Stimulated activated CD4-positive, alpha-beta T cell treated with anti-CD3 and anti-CD28 coated beads, Interleukin-4, amount 100 ng/mL, for 1 hour (primary cell): Measurements from ENCODE around the gene SUGCT.
"Not testable (repeated sequence)": the region's sequence is repeated elsewhere in the genome, so short reads cannot be mapped to it uniquely, and the experiment has no call there.

Source experiments
- DNase-seq: peaks from one replicate; pipeline ENCODE4 v3.0.0-alpha.2; 2020

Gene SUGCT

DNA sequence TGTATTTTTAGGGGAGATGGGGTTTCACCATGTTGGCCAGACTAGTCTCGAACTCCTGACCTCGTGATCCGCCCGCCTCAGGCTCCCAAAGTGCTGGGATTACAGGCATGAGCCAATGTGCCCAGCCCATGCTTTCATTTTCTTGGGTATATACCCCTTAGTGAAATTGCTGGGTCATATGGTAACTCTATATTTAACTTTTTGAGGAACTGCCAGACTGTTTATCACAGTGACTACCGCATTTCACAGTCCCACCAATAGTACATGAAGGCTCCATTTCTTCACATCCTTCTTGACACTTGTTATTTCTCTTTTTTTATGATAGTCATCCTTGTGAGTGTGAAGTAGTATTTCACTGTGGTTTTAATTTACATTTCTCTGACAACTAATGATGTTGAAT lies 134.0 kb downstream of the SUGCT start:
- not testable (repeated sequence) for DNase-seq

DNA sequence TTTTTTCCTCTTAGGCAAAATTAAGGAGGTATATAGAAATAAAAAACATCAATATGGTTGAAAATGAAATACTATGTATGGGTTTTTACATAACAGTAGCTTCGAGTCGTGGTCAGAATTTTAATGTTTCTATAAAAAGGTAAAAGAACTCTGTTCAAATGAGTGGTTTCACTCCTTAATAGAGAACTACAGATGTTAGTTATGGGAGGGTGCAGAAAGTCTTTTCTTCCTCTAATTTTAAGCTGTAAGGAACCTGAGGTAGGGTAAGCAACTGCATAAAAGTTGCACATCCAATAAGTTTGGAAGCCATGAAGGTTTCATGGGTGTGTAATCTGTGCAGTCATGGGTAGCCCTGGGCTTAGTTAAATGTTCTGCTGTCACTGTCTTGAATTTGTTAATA lies 141.3 kb downstream of the SUGCT start:
- no peak for DNase-seq

DNA sequence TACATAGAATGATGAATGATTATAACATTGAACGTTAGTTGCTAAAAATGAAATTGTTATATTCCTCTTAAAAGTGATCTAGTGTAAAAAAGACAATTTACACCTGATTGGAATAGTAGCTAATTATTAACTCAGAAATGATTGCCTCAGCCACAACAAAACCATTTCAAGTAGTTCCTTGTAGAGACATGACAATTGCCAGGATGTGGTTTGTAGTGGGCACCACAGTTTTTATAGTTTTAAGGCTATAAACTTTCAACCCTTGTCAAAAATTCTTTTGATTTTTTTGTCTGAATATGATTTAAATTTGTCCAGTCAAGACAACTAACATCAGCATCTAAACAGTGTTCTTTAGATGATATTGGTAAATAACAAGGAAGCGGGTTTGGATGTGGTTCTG lies 145.2 kb downstream of the SUGCT start:
- DNase-seq = no peak

DNA sequence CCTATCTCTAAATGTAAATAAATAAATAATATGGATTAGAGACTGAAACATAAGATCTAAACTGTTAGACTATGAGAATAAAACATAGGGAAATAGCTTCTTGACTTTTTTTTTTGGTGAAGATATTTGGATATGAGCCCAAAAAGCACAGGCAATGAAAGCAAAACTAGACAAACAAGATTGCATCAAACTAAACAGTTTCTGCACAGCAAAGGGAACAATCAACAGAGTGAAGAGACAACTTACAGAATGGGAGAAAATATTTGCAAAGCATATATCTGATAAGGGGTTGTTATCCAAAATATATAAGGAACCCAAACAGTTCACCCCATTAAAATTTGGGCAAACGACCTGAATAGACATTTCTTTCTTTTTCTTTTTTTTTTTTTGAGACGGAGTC lies 148.1 kb downstream of the SUGCT start:
- no peak for DNase-seq

DNA sequence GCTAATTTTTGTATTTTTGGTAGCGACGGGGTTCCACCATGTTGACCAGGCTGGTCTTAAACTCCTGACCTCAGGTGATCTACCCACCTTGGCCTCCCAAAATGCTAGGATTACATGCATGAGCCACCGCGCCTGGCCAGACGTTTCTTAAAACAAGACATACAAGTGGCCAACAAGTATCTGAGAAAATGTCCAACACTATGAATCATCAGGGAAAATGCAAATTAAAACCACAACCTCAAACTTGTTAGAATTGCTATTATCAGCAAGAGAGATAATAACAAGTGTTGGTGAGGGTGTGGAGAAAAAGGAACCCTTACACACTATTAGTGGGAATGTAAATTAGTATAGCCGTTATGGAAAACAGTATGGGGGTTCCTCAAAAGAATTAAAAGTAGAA lies 148.6 kb downstream of the SUGCT start:
- DNase-seq = no peak

DNA sequence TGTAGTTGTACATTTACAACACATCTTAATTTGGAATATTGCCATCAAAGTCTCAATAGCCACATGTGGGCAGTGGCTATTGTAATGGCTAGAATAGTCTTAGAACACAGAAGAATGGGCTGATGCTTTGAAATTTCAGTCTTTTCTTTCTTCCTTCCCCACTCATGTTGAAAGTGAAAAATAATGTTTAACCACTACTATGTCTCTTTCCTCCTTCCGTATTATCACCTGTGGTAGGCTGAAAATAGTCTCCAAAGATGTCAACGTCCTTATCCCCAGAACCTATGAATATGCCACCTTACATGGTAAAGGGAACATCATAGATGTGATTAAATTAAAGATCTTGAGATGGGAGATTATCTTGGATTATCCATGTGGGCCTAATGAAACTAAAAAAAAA lies 154.0 kb downstream of the SUGCT start:
- no peak for DNase-seq

DNA sequence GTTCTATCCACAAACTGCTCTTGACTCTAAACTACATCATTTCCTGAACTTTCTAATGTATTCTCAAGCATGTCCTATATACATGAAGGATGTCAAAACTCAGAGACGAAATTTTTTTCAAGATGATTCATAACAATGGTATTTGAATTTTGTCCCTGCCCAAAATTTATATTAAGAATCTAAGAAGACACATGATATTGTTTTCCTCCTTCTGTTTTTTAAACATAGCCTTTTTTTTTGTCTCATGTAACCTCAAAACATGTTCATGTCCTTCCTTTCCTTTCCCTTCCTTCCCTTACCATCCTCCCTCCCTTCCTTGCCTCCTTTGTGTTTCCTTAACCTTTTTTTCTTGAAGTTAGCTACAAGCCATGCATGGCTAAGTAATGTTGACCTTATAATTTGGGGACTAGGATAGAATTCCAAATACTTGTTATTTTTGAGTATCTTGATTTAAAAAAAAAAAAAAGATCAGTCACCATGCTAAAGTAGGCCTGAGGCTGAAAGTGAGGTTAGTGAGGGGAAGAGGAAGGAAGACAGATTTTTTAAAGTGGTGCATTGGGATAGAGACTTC lies 163.0 kb downstream of the SUGCT start:
- no peak for DNase-seq

GRCh38 chr7:40298421-40298820 lies 163.6 kb downstream of the SUGCT start:
- DNase-seq = no peak

DNA sequence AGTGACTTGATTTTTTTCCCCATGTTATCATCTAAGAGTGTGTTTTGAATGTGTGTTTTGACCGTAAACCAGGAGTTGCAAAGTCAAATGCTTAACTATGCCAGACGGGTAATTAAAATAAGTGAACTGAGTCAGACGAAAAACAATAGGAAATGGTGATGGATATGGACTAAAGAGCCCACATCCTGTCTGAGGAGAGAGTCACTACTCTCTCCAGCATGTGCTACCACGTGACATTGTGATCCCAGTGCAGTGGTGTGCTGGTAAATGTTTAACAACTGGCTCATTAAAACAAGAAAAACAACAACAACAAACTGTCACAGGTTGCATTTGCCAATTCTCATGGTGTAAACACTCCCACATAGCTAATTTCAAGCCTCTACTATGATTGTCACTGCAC lies 164.3 kb downstream of the SUGCT start:
- DNase-seq = no peak

- DNase-seq = no peak
These were observed 165.4 kb downstream of the SUGCT start for GRCh38 chr7:40300146-40300670.

- no peak for DNase-seq
These were observed 166.8 kb downstream of the SUGCT start for GRCh38 chr7:40301486-40302068.

GRCh38 chr7:40303996-40304395 lies 169.2 kb downstream of the SUGCT start:
- DNase-seq = no peak

GRCh38 chr7:40305229-40305628 lies 170.4 kb downstream of the SUGCT start:
- no peak for DNase-seq

DNA sequence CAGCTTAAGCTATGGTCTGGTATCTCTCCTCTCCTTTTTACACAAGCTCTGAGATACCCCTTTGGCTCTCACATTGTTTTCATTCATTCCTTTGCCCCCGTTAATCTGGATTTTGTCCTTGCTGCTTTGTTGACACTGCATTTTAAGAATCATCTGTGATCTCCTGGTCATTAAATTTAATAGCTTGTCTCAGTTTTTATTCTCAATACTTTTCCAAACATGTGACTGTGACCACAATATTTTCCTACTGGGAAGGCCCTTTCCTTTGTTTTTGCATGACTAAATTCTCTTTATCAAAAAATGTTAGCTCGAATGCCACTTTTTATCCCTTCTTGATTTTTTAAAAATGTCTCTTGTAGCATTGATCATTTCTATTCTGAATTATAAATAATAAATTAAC lies 171.2 kb downstream of the SUGCT start:
- DNase-seq = no peak

DNA sequence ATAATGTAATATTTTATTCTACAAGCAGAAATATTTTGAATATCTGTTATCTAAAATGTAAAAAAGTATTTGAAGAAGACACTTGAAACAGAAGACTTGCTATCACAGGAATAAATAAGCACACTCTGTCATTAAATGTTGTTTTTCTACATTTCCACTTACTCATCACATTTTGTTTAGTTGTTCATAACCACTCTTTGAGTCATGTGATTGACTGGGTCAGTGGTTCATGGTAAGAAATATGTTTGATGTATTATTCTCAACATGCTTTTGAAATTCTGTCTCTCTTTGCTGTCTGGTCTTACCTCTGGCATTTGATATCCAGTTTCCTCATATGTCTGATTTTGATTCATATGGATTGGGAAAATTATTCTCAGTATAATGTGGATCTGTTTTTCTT lies 171.8 kb downstream of the SUGCT start:
- DNase-seq = no peak

DNA sequence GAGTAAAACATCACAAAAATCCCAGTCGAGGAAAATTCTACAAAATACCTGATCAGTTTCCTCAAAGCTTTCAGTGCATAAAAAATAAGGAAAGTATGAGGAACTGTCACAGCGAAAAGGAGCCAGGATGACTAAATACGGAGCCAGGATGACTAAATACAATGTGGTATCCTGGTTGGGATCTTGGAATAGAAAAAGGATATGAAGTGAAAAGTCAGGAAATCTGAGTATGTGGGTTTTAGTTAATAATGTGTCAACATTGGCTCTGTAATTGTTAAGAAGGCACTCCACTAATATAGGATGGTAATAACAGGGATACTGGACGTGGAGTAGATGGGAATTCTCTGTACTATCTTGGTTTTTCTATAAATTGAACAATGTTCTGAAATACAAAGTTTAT lies 175.5 kb downstream of the SUGCT start:
- no peak for DNase-seq

GRCh38 chr7:40311307-40311706 lies 176.5 kb downstream of the SUGCT start:
- no peak for DNase-seq

- DNase-seq = no peak
These were observed 180.5 kb downstream of the SUGCT start for GRCh38 chr7:40315277-40315676.

GRCh38 chr7:40316176-40316575 lies 181.4 kb downstream of the SUGCT start:
- DNase-seq = no peak

- DNase-seq = no peak
These were observed 190.1 kb downstream of the SUGCT start for GRCh38 chr7:40324914-40325313.

DNA sequence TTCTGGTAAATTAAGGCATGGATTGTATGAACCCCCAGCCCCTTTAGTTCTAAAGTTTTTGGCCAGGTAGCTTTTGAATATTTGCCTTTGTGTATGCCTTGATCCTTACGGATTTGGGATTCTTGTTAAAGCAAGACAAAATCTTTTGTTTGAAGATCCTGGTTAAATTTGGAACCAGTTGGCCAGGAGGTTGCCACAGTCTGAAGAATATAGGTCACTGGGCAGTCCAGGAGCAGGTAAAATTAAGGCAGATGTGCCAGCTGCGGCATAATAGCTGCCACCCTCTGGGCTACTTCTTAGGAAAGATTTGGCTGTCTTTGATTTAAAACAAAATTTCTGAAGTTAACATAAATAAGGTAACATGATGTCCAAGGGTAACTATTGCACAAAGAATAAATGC lies 192.3 kb downstream of the SUGCT start:
- DNase-seq = no peak

DNA sequence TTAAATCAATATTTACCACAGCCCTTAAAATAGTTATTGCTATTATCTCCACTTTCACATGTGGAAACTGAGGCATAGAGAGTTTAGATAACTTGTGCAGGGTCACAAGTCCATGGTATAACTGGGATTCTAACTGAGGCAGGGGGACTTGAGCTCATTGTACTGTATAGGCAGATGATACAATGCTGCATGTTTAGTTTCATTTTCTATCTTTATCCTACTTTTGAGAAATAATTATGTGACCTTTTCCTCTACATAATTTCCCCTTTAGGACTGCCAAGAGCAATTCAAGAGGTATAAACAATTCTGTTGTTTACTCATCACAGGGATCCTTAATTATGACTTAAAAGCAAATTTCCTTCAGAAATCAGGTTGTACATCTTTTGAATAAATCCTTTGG lies 193.1 kb downstream of the SUGCT start:
- DNase-seq = no peak

DNA sequence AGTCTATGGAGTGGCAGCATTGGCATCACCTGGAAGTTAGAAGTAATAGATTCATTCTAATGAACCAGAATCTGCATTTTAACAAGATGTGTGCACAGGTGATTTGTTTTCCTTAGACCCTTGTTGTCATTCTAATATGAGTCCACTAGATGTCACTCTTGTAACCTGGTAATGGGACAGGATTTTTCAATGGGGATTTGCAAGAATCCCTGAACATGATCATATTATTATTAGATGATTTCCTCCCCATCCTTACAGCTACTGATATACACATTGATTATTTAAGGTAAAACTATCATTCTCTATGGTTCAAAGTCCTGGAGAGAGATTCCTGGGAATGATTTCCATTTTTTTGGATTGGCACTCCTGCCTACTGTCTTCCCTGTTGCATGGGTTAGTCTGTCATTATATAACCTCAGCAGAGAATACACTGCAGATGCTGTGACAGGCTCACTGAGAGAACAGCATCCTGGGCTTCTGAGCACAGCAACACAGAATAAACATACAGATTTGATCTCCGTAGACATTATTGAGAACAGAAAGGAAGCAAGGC lies 194.9 kb downstream of the SUGCT start:
- DNase-seq = no peak

DNA sequence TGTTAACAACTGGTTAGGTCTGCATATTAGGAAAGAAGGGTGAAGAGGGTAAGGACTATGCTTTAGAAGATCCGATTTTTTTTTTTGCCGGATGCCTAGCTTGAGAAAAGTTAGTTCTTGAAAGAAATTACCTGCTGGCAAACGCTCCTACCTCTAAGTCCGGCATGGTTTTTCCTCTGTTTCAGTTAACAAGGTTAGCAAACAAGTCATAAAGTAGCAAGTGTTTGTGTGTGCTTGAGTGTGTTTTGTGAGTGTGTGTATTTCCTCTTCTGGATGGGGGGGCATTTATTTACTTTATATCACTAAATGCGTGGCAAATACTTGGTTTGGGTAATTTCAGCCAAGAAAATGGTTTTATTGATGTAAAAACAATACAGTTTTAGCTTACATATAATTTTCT lies 195.6 kb downstream of the SUGCT start:
- DNase-seq = no peak

GRCh38 chr7:40331915-40332314 lies 197.1 kb downstream of the SUGCT start:
- DNase-seq = no peak
